ENCODE results near the gene KPNA5. TPM values are rescaled to one million over a fixed set of nuclear protein-coding genes. Genes with fewer than 3 reads are reported as not detected.

Gene KPNA5
- total RNA-seq, 1 donor from 2014 or later = 7.8 TPM

DNA sequence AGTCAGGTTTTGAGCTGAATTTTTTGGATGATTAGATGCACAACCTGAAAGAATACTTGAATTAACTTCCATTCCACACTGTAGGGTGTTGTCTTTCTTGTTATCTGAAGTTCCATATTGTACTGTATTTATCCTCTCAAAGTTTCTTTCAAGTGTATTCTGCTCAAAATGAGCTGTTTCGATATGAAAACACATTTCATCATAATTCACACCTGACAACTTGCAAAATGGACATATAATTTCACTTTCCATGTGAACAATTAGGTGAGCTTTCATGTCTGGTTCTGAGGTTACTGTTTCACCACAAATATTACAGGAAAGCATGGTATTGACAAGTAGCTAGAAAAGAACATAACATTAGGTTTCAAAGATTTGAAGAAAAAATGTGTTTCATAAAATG lies 14.1 kb upstream of the KPNA5 start:
- H3K9me3 ChIP-seq (replicated peaks) = no peaks in the 10 kb centered on the region
- DNase-seq = no peak
- H3K4me3 ChIP-seq = no peak overlapping the region
- no peak overlapping the region for H3K27ac ChIP-seq (replicated peaks)
- intact Hi-C loops (cut with micrococcal nuclease) = no loop called here
- H3K36me3 ChIP-seq = no peaks in the 10 kb centered on the region
- H3K27me3 ChIP-seq (ENCODE audit: low read depth) = no peaks in the 10 kb centered on the region
- TF ChIP-seq, protein P1, sequence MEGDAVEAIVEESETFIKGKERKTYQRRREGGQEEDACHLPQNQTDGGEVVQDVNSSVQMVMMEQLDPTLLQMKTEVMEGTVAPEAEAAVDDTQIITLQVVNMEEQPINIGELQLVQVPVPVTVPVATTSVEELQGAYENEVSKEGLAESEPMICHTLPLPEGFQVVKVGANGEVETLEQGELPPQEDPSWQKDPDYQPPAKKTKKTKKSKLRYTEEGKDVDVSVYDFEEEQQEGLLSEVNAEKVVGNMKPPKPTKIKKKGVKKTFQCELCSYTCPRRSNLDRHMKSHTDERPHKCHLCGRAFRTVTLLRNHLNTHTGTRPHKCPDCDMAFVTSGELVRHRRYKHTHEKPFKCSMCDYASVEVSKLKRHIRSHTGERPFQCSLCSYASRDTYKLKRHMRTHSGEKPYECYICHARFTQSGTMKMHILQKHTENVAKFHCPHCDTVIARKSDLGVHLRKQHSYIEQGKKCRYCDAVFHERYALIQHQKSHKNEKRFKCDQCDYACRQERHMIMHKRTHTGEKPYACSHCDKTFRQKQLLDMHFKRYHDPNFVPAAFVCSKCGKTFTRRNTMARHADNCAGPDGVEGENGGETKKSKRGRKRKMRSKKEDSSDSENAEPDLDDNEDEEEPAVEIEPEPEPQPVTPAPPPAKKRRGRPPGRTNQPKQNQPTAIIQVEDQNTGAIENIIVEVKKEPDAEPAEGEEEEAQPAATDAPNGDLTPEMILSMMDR (IDR thresholded peaks at IDR 0.05; ENCODE audit: borderline replicate concordance) = no peak
- peaks cover 45% of the 10 kb centered on the region for H3K4me1 ChIP-seq

DNA sequence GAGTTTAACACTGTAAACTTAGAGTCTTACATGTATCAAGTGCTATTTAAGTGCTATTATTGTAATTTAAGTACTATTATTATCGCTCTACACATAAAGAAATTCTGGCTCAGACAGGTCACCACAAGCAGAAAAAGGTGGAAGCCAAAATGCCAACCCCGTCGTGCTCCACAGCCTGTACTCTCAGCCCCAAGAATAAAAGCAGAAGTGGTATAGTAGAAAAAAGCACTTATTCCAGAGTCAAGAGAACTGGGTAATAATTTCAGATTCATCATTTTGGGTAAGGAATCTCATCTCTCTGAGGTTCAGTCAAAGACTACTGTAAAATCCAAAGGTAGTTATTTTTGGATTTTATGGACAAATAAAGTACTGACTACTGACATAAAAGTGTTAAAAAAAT lies 13.4 kb upstream of the KPNA5 start:
- H3K36me3 ChIP-seq = no peaks in the 10 kb centered on the region

DNA sequence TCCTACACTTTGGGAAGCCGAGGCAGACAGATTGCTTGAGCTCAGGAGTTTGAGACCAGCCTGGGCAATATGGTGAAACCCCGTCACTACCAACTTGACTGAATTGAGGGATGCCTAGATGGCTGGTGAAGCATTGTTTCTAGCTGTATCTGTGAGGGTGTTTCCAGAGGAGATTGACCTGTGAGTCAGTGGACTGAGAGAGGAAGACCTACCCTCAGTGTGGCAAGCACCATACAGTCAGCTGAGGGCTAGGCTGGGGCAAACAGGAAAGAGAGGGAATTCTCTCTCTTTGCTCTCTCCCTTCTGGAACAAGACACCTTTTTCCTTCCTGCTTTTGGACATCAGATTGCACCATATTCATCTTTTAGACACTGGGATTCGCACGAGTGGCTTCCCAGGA lies 8.7 kb upstream of the KPNA5 start:
- Histone ChIP-seq H3K36me3 (no peaks in the 10 kb centered on the region), H3K4me1 (peaks cover 13% of the 10 kb centered on the region), H3K27me3 (ENCODE audit: low read depth) (no peaks in the 10 kb centered on the region), H3K4me3 (no peak overlapping the region), H3K27ac (replicated peaks) (no peak overlapping the region), H3K9me3 (replicated peaks) (no peaks in the 10 kb centered on the region)
- intact Hi-C loops (cut with micrococcal nuclease) = no loop called here
- TF ChIP-seq, protein P1 (IDR thresholded peaks at IDR 0.05; ENCODE audit: borderline replicate concordance) = no peak
- no peak for DNase-seq

More for the DNA sequence above, 13.4 kb upstream of the KPNA5 start:
- Histone ChIP-seq H3K4me3 (peak overlapping the region; percentile 98), H3K27me3 (ENCODE audit: low read depth) (no peaks in the 10 kb centered on the region), H3K27ac (replicated peaks) (no peak overlapping the region), H3K9me3 (replicated peaks) (no peaks in the 10 kb centered on the region), H3K4me1 (peaks cover 40% of the 10 kb centered on the region)
- DNase-seq = no peak
- intact Hi-C loops (cut with micrococcal nuclease) = no loop called here
- TF ChIP-seq, protein P1 (IDR thresholded peaks at IDR 0.05; ENCODE audit: borderline replicate concordance) = no peak

DNA sequence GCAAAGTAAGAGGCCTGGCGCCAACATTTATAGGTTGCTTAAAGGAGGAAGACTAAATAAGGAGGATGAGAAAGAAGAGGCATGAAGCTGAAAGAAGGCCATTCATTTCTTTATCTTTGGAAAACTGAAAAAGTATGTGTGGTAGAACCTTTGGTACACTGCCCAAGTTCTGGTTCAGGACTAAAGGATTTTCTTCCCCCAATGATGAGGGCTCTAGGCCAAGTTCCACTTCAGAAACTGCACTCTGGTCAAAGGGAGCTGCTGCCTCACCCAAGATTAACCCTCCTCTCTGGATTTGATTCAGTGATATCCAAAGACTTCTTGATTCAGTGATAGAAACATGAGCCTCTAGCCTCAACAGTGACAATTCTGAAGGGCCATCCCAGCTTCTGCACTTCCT lies 5.0 kb upstream of the KPNA5 start:
- Histone ChIP-seq H3K27ac (replicated peaks) (no peak overlapping the region), H3K27me3 (ENCODE audit: low read depth) (no peaks in the 10 kb centered on the region), H3K4me1 (peaks cover 9% of the 10 kb centered on the region), H3K36me3 (no peaks in the 10 kb centered on the region), H3K4me3 (no peak overlapping the region), H3K9me3 (replicated peaks) (no peaks in the 10 kb centered on the region)
- DNase-seq = no peak
- intact Hi-C loops (cut with micrococcal nuclease) = no loop called here
- TF ChIP-seq, protein P1 (IDR thresholded peaks at IDR 0.05; ENCODE audit: borderline replicate concordance) = no peak

DNA sequence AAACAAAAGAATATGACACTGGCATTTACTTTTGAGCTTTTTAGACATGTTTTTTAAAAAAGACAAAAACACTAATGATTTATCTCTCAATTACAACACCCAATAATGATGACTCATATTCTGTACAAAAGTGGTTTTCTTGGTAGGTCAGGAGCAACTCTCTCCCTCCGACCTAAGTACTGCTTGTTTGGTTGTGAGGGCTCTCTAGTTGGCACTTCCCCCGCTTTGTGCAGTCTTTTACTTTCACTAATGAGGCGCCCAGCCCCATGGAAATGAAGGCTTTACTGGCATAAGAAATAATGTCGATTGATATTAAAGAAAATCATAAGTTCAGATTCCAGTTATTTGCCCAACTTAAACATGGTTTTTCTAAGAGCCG lies 1.3 kb downstream of the KPNA5 start:
- H3K36me3 ChIP-seq = peaks cover 6% of the 10 kb centered on the region
- no peak for DNase-seq
- intact Hi-C loops (cut with micrococcal nuclease) = no loop called here
- no peaks in the 10 kb centered on the region for H3K9me3 ChIP-seq (replicated peaks)
- peaks cover 29% of the 10 kb centered on the region for H3K4me1 ChIP-seq
- H3K27ac ChIP-seq (replicated peaks) = peak overlapping the region; percentile 96
- no peaks in the 10 kb centered on the region for H3K27me3 ChIP-seq (ENCODE audit: low read depth)
- peak overlapping the region; percentile 93 for H3K4me3 ChIP-seq
- TF ChIP-seq, protein P1 (IDR thresholded peaks at IDR 0.05; ENCODE audit: borderline replicate concordance) = no peak
